Measurements from ENCODE around the gene KRTAP10-11. TPM values are rescaled to one million over a fixed set of nuclear protein-coding genes. Genes with fewer than 3 reads are reported as not detected.

KRTAP10-11 gene
- total and polyA plus RNA-seq, 2 of the 8 experiments (the other 6 are each of a cell fraction or from before 2014, with no cell fraction given) = not detected

DNA sequence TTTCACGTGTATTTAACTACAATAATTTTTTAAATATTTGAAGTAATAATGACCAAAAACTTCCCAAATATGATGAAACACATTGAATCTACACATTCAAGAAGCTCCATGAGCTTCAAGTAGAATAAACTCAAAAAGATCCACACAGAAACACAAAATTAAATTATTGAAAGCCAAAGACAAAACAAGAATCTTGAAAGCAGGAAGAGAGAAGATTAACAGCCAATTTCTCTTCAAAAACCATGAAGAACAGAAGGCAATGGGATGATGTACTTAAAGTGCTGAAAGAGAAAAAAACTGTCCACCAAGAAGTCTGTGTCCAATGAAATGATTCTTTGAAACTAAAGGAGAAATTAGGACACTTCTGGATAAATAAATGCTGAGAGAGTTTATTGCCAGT is 14.1 kb upstream of the KRTAP10-11 start (continued):
- TF ChIP-seq, protein P1, sequence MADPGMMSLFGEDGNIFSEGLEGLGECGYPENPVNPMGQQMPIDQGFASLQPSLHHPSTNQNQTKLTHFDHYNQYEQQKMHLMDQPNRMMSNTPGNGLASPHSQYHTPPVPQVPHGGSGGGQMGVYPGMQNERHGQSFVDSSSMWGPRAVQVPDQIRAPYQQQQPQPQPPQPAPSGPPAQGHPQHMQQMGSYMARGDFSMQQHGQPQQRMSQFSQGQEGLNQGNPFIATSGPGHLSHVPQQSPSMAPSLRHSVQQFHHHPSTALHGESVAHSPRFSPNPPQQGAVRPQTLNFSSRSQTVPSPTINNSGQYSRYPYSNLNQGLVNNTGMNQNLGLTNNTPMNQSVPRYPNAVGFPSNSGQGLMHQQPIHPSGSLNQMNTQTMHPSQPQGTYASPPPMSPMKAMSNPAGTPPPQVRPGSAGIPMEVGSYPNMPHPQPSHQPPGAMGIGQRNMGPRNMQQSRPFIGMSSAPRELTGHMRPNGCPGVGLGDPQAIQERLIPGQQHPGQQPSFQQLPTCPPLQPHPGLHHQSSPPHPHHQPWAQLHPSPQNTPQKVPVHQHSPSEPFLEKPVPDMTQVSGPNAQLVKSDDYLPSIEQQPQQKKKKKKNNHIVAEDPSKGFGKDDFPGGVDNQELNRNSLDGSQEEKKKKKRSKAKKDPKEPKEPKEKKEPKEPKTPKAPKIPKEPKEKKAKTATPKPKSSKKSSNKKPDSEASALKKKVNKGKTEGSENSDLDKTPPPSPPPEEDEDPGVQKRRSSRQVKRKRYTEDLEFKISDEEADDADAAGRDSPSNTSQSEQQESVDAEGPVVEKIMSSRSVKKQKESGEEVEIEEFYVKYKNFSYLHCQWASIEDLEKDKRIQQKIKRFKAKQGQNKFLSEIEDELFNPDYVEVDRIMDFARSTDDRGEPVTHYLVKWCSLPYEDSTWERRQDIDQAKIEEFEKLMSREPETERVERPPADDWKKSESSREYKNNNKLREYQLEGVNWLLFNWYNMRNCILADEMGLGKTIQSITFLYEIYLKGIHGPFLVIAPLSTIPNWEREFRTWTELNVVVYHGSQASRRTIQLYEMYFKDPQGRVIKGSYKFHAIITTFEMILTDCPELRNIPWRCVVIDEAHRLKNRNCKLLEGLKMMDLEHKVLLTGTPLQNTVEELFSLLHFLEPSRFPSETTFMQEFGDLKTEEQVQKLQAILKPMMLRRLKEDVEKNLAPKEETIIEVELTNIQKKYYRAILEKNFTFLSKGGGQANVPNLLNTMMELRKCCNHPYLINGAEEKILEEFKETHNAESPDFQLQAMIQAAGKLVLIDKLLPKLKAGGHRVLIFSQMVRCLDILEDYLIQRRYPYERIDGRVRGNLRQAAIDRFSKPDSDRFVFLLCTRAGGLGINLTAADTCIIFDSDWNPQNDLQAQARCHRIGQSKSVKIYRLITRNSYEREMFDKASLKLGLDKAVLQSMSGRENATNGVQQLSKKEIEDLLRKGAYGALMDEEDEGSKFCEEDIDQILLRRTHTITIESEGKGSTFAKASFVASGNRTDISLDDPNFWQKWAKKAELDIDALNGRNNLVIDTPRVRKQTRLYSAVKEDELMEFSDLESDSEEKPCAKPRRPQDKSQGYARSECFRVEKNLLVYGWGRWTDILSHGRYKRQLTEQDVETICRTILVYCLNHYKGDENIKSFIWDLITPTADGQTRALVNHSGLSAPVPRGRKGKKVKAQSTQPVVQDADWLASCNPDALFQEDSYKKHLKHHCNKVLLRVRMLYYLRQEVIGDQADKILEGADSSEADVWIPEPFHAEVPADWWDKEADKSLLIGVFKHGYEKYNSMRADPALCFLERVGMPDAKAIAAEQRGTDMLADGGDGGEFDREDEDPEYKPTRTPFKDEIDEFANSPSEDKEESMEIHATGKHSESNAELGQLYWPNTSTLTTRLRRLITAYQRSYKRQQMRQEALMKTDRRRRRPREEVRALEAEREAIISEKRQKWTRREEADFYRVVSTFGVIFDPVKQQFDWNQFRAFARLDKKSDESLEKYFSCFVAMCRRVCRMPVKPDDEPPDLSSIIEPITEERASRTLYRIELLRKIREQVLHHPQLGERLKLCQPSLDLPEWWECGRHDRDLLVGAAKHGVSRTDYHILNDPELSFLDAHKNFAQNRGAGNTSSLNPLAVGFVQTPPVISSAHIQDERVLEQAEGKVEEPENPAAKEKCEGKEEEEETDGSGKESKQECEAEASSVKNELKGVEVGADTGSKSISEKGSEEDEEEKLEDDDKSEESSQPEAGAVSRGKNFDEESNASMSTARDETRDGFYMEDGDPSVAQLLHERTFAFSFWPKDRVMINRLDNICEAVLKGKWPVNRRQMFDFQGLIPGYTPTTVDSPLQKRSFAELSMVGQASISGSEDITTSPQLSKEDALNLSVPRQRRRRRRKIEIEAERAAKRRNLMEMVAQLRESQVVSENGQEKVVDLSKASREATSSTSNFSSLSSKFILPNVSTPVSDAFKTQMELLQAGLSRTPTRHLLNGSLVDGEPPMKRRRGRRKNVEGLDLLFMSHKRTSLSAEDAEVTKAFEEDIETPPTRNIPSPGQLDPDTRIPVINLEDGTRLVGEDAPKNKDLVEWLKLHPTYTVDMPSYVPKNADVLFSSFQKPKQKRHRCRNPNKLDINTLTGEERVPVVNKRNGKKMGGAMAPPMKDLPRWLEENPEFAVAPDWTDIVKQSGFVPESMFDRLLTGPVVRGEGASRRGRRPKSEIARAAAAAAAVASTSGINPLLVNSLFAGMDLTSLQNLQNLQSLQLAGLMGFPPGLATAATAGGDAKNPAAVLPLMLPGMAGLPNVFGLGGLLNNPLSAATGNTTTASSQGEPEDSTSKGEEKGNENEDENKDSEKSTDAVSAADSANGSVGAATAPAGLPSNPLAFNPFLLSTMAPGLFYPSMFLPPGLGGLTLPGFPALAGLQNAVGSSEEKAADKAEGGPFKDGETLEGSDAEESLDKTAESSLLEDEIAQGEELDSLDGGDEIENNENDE (IDR thresholded peaks at IDR 0.05; ENCODE audit: insufficient replicate concordance, low read length) = no peak
- TF ChIP-seq EP300 (IDR thresholded peaks at IDR 0.05; ENCODE audit: borderline replicate concordance in 1 of 2, low read depth in 2 of 2, low read length in 2 of 2) (no peak), CEBPB (IDR thresholded peaks at IDR 0.05; ENCODE audit: low read depth, low read length) (no peak), RBBP5 (IDR thresholded peaks at IDR 0.05; ENCODE audit: borderline replicate concordance, low read depth, low read length) (no peak), POLR2AphosphoS5 (IDR thresholded peaks at IDR 0.05; ENCODE audit: low read depth, low read length) (no peak)
